Measurements from ENCODE around the gene SULT2B1.

The SULT2B1 gene

GRCh38 chr19:48624067-48624594 is 72.2 kb downstream of the SULT2B1 start:
- H3K4me2 ChIP-seq (ENCODE audit: low read length, poor library complexity, severe bottlenecking), result peak overlapping the region; percentile 82
- no peak overlapping the region for H2BK5ac ChIP-seq (ENCODE audit: low read depth, low read length, poor library complexity, severe bottlenecking)
- peak; percentile 98 for DNase-seq
- no peaks in the 10 kb centered on the region for H3K27me3 ChIP-seq (ENCODE audit: control insufficient read depth in 1 of 2, insufficient read depth in 1 of 2, low read length in 2 of 2)
- peak overlapping the region in 1 of 2 experiments; percentile 42 for H3K4ac ChIP-seq (ENCODE audit: low read depth in 1 of 2, low read length in 2 of 2)
- peak overlapping the region; percentile 55 to 79 for H3K4me3 ChIP-seq (ENCODE audit: insufficient read depth in 1 of 2, low read depth in 1 of 2, low read length in 2 of 2)
- H2AK5ac ChIP-seq (ENCODE audit: low read length, severe bottlenecking), result no peak overlapping the region
- H2AFZ ChIP-seq (ENCODE audit: low read depth, low read length), result no peak overlapping the region
- H4K8ac ChIP-seq (ENCODE audit: low read length), result no peak overlapping the region
- no peaks in the 10 kb centered on the region for H3K9me3 ChIP-seq (ENCODE audit: control insufficient read depth, low read length)
- no peak overlapping the region for H2BK12ac ChIP-seq (ENCODE audit: low read length in 2 of 2)
- no peak overlapping the region for H2BK120ac ChIP-seq (ENCODE audit: low read depth, low read length)
- peaks cover 20% of the 10 kb centered on the region for H3K79me1 ChIP-seq (replicated peaks; ENCODE audit: low read length, poor library complexity, severe bottlenecking)
- no peak overlapping the region for H3K23ac ChIP-seq (ENCODE audit: low read length in 2 of 2)
- no peak overlapping the region for H2BK15ac ChIP-seq (ENCODE audit: low read depth, poor library complexity, severe bottlenecking)
- peak overlapping the region; percentile 69 for H3K27ac ChIP-seq (ENCODE audit: low read length, poor library complexity, severe bottlenecking)
- peaks cover 18 to 29% of the 10 kb centered on the region in 2 experiments for H3K36me3 ChIP-seq (ENCODE audit: control insufficient read depth in 1 of 2, insufficient read depth in 2 of 2, low read depth in 1 of 2, low read length in 2 of 2)
- WGBS, result under 1% methylated on average over 29 of the region's 40 CpGs
- no peak overlapping the region for H3K18ac ChIP-seq (ENCODE audit: low read depth in 1 of 2, low read length in 2 of 2)
- H3K4me1 ChIP-seq (ENCODE audit: control insufficient read depth, insufficient read depth, low read depth, low read length), result peaks cover 23% of the 10 kb centered on the region
- peak overlapping the region; percentile 89 for H3K9ac ChIP-seq (ENCODE audit: low read length)
- H4K91ac ChIP-seq (ENCODE audit: low read length), result no peak overlapping the region
- no peak overlapping the region for H3K14ac ChIP-seq (ENCODE audit: low read length in 2 of 2)

GRCh38 chr19:48624791-48625723 is 73.1 kb downstream of the SULT2B1 start:
- no peak overlapping the region for H2AK5ac ChIP-seq (ENCODE audit: low read length, severe bottlenecking)
- peak overlapping the region in 1 of 2 experiments; percentile 30 for H2BK12ac ChIP-seq (ENCODE audit: low read length in 2 of 2)
- H2BK5ac ChIP-seq (ENCODE audit: low read depth, low read length, poor library complexity, severe bottlenecking), result no peak overlapping the region
- no peak overlapping the region for H3K14ac ChIP-seq (ENCODE audit: low read length in 2 of 2)
- no peaks in the 10 kb centered on the region for H3K27me3 ChIP-seq (ENCODE audit: control insufficient read depth in 1 of 2, insufficient read depth in 1 of 2, low read length in 2 of 2)
- no peak for DNase-seq
- H3K4ac ChIP-seq (ENCODE audit: low read depth in 1 of 2, low read length in 2 of 2), result no peak overlapping the region
- H3K4me2 ChIP-seq (ENCODE audit: low read length, poor library complexity, severe bottlenecking), result peak overlapping the region; percentile 82
- WGBS, result 57% methylated on average over 20 of the region's 24 CpGs
- H2BK120ac ChIP-seq (ENCODE audit: low read depth, low read length), result no peak overlapping the region
- H3K4me3 ChIP-seq (ENCODE audit: insufficient read depth in 1 of 2, low read depth in 1 of 2, low read length in 2 of 2), result peak overlapping the region in 1 of 2 experiments; percentile 79
- H3K9me3 ChIP-seq (ENCODE audit: control insufficient read depth, low read length), result no peaks in the 10 kb centered on the region
- H3K18ac ChIP-seq (ENCODE audit: low read depth in 1 of 2, low read length in 2 of 2), result no peak overlapping the region
- no peak overlapping the region for H2AFZ ChIP-seq (ENCODE audit: low read depth, low read length)
- no peak overlapping the region for H3K23ac ChIP-seq (ENCODE audit: low read length in 2 of 2)
- H3K27ac ChIP-seq (ENCODE audit: low read length, poor library complexity, severe bottlenecking), result no peak overlapping the region
- peaks cover 23 to 36% of the 10 kb centered on the region in 2 experiments for H3K36me3 ChIP-seq (ENCODE audit: control insufficient read depth in 1 of 2, insufficient read depth in 2 of 2, low read depth in 1 of 2, low read length in 2 of 2)
- H2BK15ac ChIP-seq (ENCODE audit: low read depth, poor library complexity, severe bottlenecking), result no peak overlapping the region
- H4K91ac ChIP-seq (ENCODE audit: low read length), result no peak overlapping the region
- H4K8ac ChIP-seq (ENCODE audit: low read length), result no peak overlapping the region
- H3K4me1 ChIP-seq (ENCODE audit: control insufficient read depth, insufficient read depth, low read depth, low read length), result peaks cover 31% of the 10 kb centered on the region
- H3K9ac ChIP-seq (ENCODE audit: low read length), result peak overlapping the region; percentile 87
- peaks cover 17% of the 10 kb centered on the region for H3K79me1 ChIP-seq (replicated peaks; ENCODE audit: low read length, poor library complexity, severe bottlenecking)

GRCh38 chr19:48625891-48626327 is 73.9 kb downstream of the SULT2B1 start:
- H3K9me3 ChIP-seq (ENCODE audit: control insufficient read depth, low read length), result no peaks in the 10 kb centered on the region
- H3K27ac ChIP-seq (ENCODE audit: low read length, poor library complexity, severe bottlenecking), result no peak overlapping the region
- H3K18ac ChIP-seq (ENCODE audit: low read depth in 1 of 2, low read length in 2 of 2), result no peak overlapping the region
- H3K23ac ChIP-seq (ENCODE audit: low read length in 2 of 2), result no peak overlapping the region
- H4K91ac ChIP-seq (ENCODE audit: low read length), result no peak overlapping the region
- no peak overlapping the region for H3K14ac ChIP-seq (ENCODE audit: low read length in 2 of 2)
- no peak overlapping the region for H2BK5ac ChIP-seq (ENCODE audit: low read depth, low read length, poor library complexity, severe bottlenecking)
- H2BK12ac ChIP-seq (ENCODE audit: low read length in 2 of 2), result no peak overlapping the region
- no peak overlapping the region for H2AFZ ChIP-seq (ENCODE audit: low read depth, low read length)
- H2AK5ac ChIP-seq (ENCODE audit: low read length, severe bottlenecking), result no peak overlapping the region
- H3K9ac ChIP-seq (ENCODE audit: low read length), result no peak overlapping the region
- 97% methylated on average over 30 of the region's 30 CpGs for WGBS
- H3K79me1 ChIP-seq (replicated peaks; ENCODE audit: low read length, poor library complexity, severe bottlenecking), result peaks cover 14% of the 10 kb centered on the region
- peaks cover 36% of the 10 kb centered on the region for H3K4me1 ChIP-seq (ENCODE audit: control insufficient read depth, insufficient read depth, low read depth, low read length)
- H3K4ac ChIP-seq (ENCODE audit: low read depth in 1 of 2, low read length in 2 of 2), result no peak overlapping the region
- H3K27me3 ChIP-seq (ENCODE audit: control insufficient read depth in 1 of 2, insufficient read depth in 1 of 2, low read length in 2 of 2), result no peaks in the 10 kb centered on the region
- no peak overlapping the region for H2BK15ac ChIP-seq (ENCODE audit: low read depth, poor library complexity, severe bottlenecking)
- H3K36me3 ChIP-seq (ENCODE audit: control insufficient read depth in 1 of 2, insufficient read depth in 2 of 2, low read depth in 1 of 2, low read length in 2 of 2), result peaks cover 31 to 39% of the 10 kb centered on the region in 2 experiments
- DNase-seq, result no peak
- H4K8ac ChIP-seq (ENCODE audit: low read length), result no peak overlapping the region
- H3K4me3 ChIP-seq (ENCODE audit: insufficient read depth in 1 of 2, low read depth in 1 of 2, low read length in 2 of 2), result no peak overlapping the region
- H3K4me2 ChIP-seq (ENCODE audit: low read length, poor library complexity, severe bottlenecking), result no peak overlapping the region
- H2BK120ac ChIP-seq (ENCODE audit: low read depth, low read length), result no peak overlapping the region

GRCh38 chr19:48627201-48627864 is 75.4 kb downstream of the SULT2B1 start:
- Histone ChIP-seq H3K79me1 (replicated peaks; ENCODE audit: low read length, poor library complexity, severe bottlenecking) (peaks cover 12% of the 10 kb centered on the region), H3K27ac (ENCODE audit: low read length, poor library complexity, severe bottlenecking) (no peak overlapping the region), H3K4ac (ENCODE audit: low read depth in 1 of 2, low read length in 2 of 2) (no peak overlapping the region), H4K8ac (ENCODE audit: low read length) (no peak overlapping the region), H3K23ac (ENCODE audit: low read length in 2 of 2) (no peak overlapping the region), H2AFZ (ENCODE audit: low read depth, low read length) (no peak overlapping the region), H3K36me3 (ENCODE audit: control insufficient read depth in 1 of 2, insufficient read depth in 2 of 2, low read depth in 1 of 2, low read length in 2 of 2) (peaks cover 31 to 40% of the 10 kb centered on the region in 2 experiments), H2BK5ac (ENCODE audit: low read depth, low read length, poor library complexity, severe bottlenecking) (no peak overlapping the region), H3K18ac (ENCODE audit: low read depth in 1 of 2, low read length in 2 of 2) (no peak overlapping the region), H3K4me1 (ENCODE audit: control insufficient read depth, insufficient read depth, low read depth, low read length) (peaks cover 37% of the 10 kb centered on the region), H3K14ac (ENCODE audit: low read length in 2 of 2) (no peak overlapping the region), H2BK120ac (ENCODE audit: low read depth, low read length) (no peak overlapping the region), H2AK5ac (ENCODE audit: low read length, severe bottlenecking) (no peak overlapping the region), H2BK12ac (ENCODE audit: low read length in 2 of 2) (no peak overlapping the region), H3K9ac (ENCODE audit: low read length) (no peak overlapping the region), H3K9me3 (ENCODE audit: control insufficient read depth, low read length) (no peaks in the 10 kb centered on the region), H3K4me3 (ENCODE audit: insufficient read depth in 1 of 2, low read depth in 1 of 2, low read length in 2 of 2) (no peak overlapping the region), H2BK15ac (ENCODE audit: low read depth, poor library complexity, severe bottlenecking) (no peak overlapping the region), H3K4me2 (ENCODE audit: low read length, poor library complexity, severe bottlenecking) (no peak overlapping the region), H3K27me3 (ENCODE audit: control insufficient read depth in 1 of 2, insufficient read depth in 1 of 2, low read length in 2 of 2) (no peaks in the 10 kb centered on the region), H4K91ac (ENCODE audit: low read length) (no peak overlapping the region)
- DNase-seq, result no peak
- WGBS, result 76% methylated on average over 6 of the region's 6 CpGs
